Measurements from ENCODE around the gene ADGRL3.

Gene ADGRL3

GRCh38 chr4:61200187-61200915 is at the start of gene ADGRL3:
ADGRL3 (plus strand) TSS chr4:61200326.
- DNase-seq, result no peak

- DNase-seq, result no peak
These were observed 47.7 kb upstream of the ADGRL3 start for GRCh38 chr4:61152433-61152832.

DNA sequence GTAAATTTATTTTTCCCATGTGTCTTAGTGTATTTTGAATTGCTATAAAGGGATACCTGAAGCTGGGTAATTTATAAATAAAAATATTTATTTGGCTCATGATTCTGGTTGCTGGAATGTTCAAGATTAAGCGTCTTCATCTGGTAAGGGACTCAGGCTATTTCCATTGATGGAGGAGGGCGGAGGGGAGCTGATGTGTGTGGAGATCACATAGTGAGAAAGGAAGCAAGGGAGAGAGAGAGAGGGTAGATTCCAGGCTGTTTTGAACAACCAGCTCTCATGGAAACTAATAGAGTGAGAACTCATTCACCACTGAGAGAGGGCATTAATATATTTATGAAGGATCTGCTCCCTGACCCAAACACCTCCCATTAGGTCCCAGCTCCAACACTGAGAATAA is 39.6 kb upstream of the ADGRL3 start:
- no peak for DNase-seq

DNA sequence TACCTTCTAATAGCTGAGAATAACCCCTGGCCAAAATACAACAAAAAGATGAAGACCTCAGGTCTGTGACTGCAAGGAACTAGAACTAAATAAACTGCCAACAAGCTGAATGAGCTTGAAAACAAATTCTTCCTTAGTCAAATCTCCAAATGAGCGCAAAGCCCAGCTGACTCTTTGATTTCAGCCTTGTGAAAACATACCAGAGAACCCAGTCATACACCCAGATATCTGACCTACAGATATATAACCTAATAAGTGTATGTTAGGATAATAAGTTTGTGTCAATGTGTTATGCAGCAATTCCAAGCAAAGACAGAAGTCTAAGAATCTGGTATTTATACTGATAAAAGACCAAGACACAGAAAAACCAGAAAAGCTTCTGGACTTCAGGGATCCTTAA is 38.0 kb upstream of the ADGRL3 start:
- no peak for DNase-seq

GRCh38 chr4:61173799-61174198 is 26.3 kb upstream of the ADGRL3 start:
- DNase-seq, result no peak

GRCh38 chr4:61175495-61175894 is 24.6 kb upstream of the ADGRL3 start:
- no peak for DNase-seq

- no peak for DNase-seq
These were observed 22.8 kb upstream of the ADGRL3 start for GRCh38 chr4:61177367-61177766.

DNA sequence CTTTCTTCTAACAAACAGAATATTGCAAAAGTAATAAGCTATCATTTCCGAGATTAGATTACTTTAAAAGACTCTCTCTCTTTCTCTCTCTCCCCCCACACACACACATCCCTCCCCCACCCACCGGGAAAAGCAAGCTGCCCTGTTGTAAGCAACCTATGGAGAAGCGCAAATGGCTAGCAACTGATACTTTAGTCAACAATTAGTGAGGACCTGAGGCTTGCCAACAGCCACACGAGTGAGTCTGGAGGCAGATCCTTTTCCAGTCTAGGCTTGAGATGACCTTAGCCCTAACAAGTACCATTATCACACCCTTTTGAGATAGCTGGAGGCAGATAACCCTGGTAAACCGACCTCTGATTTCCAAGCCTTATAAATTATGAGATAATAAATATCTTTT is 19.7 kb upstream of the ADGRL3 start:
- DNase-seq, result no peak

DNA sequence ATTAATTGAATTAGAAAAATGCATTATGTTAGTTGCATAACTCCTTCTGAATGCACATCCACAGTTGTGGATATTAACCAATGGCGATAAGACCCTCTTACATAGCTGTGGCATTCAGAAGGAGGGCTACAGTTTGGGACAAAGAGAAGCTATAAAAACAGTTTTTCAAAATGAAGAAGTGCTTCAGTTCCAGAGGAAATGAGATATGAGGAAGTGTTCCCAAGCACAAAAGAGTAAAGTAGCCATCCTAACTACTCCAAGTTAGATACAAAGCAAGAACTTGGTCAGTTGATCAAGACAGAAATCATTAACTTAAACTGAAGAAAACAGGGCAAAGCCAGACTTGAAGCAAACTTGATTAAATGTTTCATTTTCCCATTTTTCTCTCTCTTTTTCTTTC is 17.2 kb upstream of the ADGRL3 start:
- DNase-seq, result no peak

GRCh38 chr4:61185288-61185687 is 14.8 kb upstream of the ADGRL3 start:
- no peak for DNase-seq

- no peak for DNase-seq
These were observed 7.7 kb upstream of the ADGRL3 start for GRCh38 chr4:61192392-61192791.

DNA sequence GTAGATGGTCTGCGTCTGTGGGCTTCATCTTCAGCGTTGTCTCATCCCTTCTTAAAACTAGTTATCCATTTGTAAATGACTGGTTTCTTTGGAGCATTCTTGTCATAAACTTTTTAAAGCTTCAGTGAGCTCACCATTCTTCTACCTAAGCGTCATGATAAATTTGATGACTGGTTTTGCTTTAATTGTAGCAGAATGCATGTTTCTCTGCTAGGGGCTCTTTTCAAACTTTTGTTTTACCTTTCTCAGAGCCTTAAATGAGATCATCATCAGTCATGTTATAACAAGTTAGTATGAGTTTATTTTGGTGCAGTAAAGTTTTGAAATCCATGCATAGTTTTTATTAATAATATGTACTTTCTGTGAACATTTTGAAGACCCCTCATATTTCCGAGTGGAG is 6.3 kb upstream of the ADGRL3 start:
- DNase-seq, result no peak

- DNase-seq, result no peak
These were observed 5.6 kb upstream of the ADGRL3 start for GRCh38 chr4:61194571-61194970.

GRCh38 chr4:61195101-61195500 is 5.0 kb upstream of the ADGRL3 start:
- DNase-seq, result no peak

DNA sequence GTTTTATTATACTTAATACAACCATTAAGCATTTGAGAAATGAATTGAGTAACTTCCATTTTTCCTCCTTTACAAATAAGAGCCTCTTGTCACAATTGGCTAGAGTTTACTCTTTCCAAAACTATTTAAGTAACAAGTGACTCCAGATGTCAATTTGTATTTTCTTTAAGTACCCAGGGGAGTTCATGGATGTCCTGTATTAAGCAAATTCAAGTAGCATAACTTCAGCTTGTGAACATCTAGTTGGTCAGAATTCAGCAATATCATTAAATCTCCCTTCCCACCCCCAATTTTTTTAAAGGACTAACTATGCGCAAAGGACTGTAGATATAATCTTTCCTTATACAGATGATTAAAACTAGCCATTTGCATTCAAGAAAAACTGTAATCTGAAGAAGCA is 1.4 kb upstream of the ADGRL3 start:
- DNase-seq, result no peak

GRCh38 chr4:61199873-61200186 is 296 bp upstream of the ADGRL3 start:
- DNase-seq, result no peak

DNA sequence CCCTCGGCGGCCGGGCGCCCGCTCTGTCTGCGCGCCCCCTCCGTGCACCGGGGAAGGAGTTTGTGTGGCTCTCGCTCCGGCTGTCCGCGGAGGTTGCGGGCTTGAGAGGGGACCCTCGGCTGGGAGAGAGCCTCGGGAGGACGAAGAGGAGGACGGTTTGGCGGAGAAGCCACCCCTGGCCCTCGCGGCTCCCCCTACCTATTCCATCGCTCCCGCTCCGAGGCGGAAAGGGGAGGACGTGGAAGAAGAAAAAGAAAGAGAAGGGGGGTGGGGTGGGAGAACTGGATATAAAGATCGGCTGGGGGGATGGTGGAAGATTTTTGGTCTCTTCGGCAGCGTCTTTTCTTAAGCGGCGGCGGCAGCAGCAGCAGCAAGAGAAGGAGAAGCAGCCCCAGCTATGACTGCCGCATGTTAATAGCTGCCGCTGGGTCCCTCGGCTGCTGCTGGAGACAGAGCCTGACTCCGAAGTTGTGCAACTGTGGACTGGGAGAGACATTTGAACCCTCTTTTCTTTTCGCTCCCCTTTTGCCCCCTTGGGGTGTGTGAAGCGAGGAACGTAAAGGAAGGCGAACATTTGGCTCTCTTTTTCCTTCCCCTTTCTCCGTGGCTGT is 895 bp downstream of the ADGRL3 start:
- no peak for DNase-seq

GRCh38 chr4:61201561-61201960 is 1.4 kb downstream of the ADGRL3 start:
- DNase-seq, result no peak

GRCh38 chr4:61201961-61202637 is 2.0 kb downstream of the ADGRL3 start:
- no peak for DNase-seq

- DNase-seq, result no peak
These were observed 2.7 kb downstream of the ADGRL3 start for GRCh38 chr4:61202638-61203435.

GRCh38 chr4:61203436-61203790 is 3.3 kb downstream of the ADGRL3 start:
- DNase-seq, result no peak

DNA sequence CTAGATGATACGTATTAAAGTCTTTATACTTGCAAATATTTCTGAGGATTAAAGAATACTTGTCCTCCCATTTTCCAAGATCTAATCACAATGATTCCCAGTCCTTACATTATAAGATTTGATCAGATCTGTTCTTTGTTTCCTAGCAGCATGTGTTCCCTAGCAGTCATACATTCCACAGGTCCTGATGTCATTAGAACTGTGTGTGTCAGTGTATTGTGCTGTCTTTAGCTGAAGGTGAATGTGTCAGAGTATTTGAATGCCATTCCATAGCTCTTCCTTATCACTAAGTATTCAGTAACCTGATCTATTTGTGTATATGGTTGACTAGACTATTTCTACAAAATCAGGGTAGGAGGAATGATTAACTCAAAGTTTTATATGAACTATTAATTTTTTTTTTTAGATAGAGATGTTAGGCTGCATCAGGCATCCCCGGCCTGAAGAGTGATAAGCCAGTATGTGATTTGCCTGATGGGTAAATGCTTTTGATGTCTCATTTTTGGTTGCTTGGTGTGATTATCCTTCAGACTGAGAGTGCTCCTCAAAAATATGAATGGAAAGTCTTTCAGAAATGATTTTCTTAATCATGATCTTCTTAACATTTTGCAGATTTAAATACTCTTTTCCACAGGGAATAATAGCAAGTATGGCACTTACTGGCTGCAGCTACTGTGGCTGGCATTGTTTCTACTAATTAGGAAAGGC is 4.4 kb downstream of the ADGRL3 start:
- DNase-seq, result no peak

GRCh38 chr4:61205066-61205465 is 4.9 kb downstream of the ADGRL3 start:
- DNase-seq, result no peak

Measured in stimulated activated CD8-positive, alpha-beta memory T cell treated with anti-CD3 and anti-CD28 coated beads, Interleukin-4, amount 100 ng/mL, for 48 hours (primary cell).